ENCODE data around the gene RAD51AP1.

RAD51AP1 gene

DNA sequence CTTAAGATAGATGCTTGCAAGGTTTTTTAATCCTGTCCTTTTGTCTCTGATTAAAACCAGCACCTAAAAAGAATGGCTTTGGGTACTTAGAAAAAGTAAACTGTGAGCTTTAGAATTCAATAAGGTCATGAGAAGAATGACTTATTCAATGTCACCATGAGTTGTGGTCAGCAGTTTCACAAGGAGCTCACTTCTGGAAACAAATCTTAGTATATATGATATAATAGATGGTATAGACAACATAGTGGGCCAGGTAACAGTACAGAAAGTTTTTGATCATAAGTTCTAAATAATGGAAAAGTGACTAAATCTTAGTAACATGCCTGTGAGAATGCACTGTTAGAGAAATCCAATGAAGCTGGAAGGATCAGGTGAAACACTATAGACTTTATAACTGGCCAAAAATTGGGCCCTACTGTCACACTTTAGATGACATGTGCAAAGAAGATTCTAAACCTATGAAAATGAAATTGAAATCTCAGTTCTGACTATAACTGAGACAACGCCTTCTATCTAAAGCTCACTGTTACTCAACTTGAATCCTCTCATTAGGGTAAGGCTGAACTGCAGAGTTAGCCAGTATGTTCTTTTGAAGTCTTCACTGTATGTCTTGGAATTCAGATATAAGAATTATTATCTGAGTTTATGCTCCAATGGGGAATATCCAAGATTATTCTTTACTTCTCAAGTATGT, 42.4 kb upstream of the RAD51AP1 start:
- Histone ChIP-seq H3K23ac (ENCODE audit: low read length in 2 of 2) (no peak overlapping the region), H3K4ac (ENCODE audit: low read depth in 1 of 2, low read length in 2 of 2) (no peak overlapping the region), H3K79me1 (replicated peaks; ENCODE audit: low read length, poor library complexity, severe bottlenecking) (peaks cover 2% of the 10 kb centered on the region), H3K14ac (ENCODE audit: low read length in 2 of 2) (no peak overlapping the region), H3K36me3 (ENCODE audit: control insufficient read depth in 1 of 2, insufficient read depth in 2 of 2, low read depth in 1 of 2, low read length in 2 of 2) (peaks cover 4 to 66% of the 10 kb centered on the region in 2 experiments), H3K9ac (ENCODE audit: low read length) (no peak overlapping the region), H3K9me3 (ENCODE audit: control insufficient read depth, low read length) (no peaks in the 10 kb centered on the region), H2AFZ (ENCODE audit: low read depth, low read length) (no peak overlapping the region), H2BK15ac (ENCODE audit: low read depth, poor library complexity, severe bottlenecking) (no peak overlapping the region), H3K4me2 (ENCODE audit: low read length, poor library complexity, severe bottlenecking) (no peak overlapping the region), H2AK5ac (ENCODE audit: low read length, severe bottlenecking) (no peak overlapping the region), H3K27me3 (ENCODE audit: control insufficient read depth in 1 of 2, insufficient read depth in 1 of 2, low read length in 2 of 2) (no peaks in the 10 kb centered on the region), H3K4me1 (ENCODE audit: control insufficient read depth, insufficient read depth, low read depth, low read length) (no peaks in the 10 kb centered on the region), H3K4me3 (ENCODE audit: insufficient read depth in 1 of 2, low read depth in 1 of 2, low read length in 2 of 2) (no peak overlapping the region), H2BK12ac (ENCODE audit: low read length in 2 of 2) (no peak overlapping the region), H3K18ac (ENCODE audit: low read depth in 1 of 2, low read length in 2 of 2) (no peak overlapping the region), H4K91ac (ENCODE audit: low read length) (no peak overlapping the region), H2BK120ac (ENCODE audit: low read depth, low read length) (no peak overlapping the region), H3K27ac (ENCODE audit: low read length, poor library complexity, severe bottlenecking) (no peak overlapping the region), H4K8ac (ENCODE audit: low read length) (no peak overlapping the region), H2BK5ac (ENCODE audit: low read depth, low read length, poor library complexity, severe bottlenecking) (no peak overlapping the region)
- no peak for DNase-seq
- WGBS = no CpG with 5 or more reads among the region's 1 CpG

- no peak for DNase-seq
- H3K27ac ChIP-seq (ENCODE audit: low read length, poor library complexity, severe bottlenecking) = no peak overlapping the region
- no peak overlapping the region for H3K14ac ChIP-seq (ENCODE audit: low read length in 2 of 2)
- no peak overlapping the region for H4K8ac ChIP-seq (ENCODE audit: low read length)
- no peaks in the 10 kb centered on the region for H3K27me3 ChIP-seq (ENCODE audit: control insufficient read depth in 1 of 2, insufficient read depth in 1 of 2, low read length in 2 of 2)
- no peak overlapping the region for H3K23ac ChIP-seq (ENCODE audit: low read length in 2 of 2)
- no peak overlapping the region for H2BK5ac ChIP-seq (ENCODE audit: low read depth, low read length, poor library complexity, severe bottlenecking)
- no peak overlapping the region for H3K18ac ChIP-seq (ENCODE audit: low read depth in 1 of 2, low read length in 2 of 2)
- H3K4ac ChIP-seq (ENCODE audit: low read depth in 1 of 2, low read length in 2 of 2) = no peak overlapping the region
- H3K36me3 ChIP-seq (ENCODE audit: control insufficient read depth in 1 of 2, insufficient read depth in 2 of 2, low read depth in 1 of 2, low read length in 2 of 2) = peaks cover 4 to 88% of the 10 kb centered on the region in 2 experiments
- no peaks in the 10 kb centered on the region for H3K9me3 ChIP-seq (ENCODE audit: control insufficient read depth, low read length)
- H3K4me2 ChIP-seq (ENCODE audit: low read length, poor library complexity, severe bottlenecking) = no peak overlapping the region
- H2BK120ac ChIP-seq (ENCODE audit: low read depth, low read length) = no peak overlapping the region
- WGBS = no CpG with 5 or more reads among the region's 1 CpG
- no peak overlapping the region for H3K9ac ChIP-seq (ENCODE audit: low read length)
- no peak overlapping the region for H2AK5ac ChIP-seq (ENCODE audit: low read length, severe bottlenecking)
- no peak overlapping the region for H2AFZ ChIP-seq (ENCODE audit: low read depth, low read length)
- H3K4me1 ChIP-seq (ENCODE audit: control insufficient read depth, insufficient read depth, low read depth, low read length) = no peaks in the 10 kb centered on the region
- no peak overlapping the region for H2BK15ac ChIP-seq (ENCODE audit: low read depth, poor library complexity, severe bottlenecking)
- H3K4me3 ChIP-seq (ENCODE audit: insufficient read depth in 1 of 2, low read depth in 1 of 2, low read length in 2 of 2) = no peak overlapping the region
- no peak overlapping the region for H4K91ac ChIP-seq (ENCODE audit: low read length)
- peaks cover 3% of the 10 kb centered on the region for H3K79me1 ChIP-seq (replicated peaks; ENCODE audit: low read length, poor library complexity, severe bottlenecking)
- H2BK12ac ChIP-seq (ENCODE audit: low read length in 2 of 2) = no peak overlapping the region
Observed at GRCh38 chr12:4499186-4499585, 39.5 kb upstream of the RAD51AP1 start.

- Histone ChIP-seq H3K4me1 (ENCODE audit: control insufficient read depth, insufficient read depth, low read depth, low read length) (no peaks in the 10 kb centered on the region), H3K4ac (ENCODE audit: low read depth in 1 of 2, low read length in 2 of 2) (no peak overlapping the region), H3K27ac (ENCODE audit: low read length, poor library complexity, severe bottlenecking) (no peak overlapping the region), H3K9me3 (ENCODE audit: control insufficient read depth, low read length) (no peaks in the 10 kb centered on the region), H3K18ac (ENCODE audit: low read depth in 1 of 2, low read length in 2 of 2) (no peak overlapping the region), H2BK120ac (ENCODE audit: low read depth, low read length) (no peak overlapping the region), H3K27me3 (ENCODE audit: control insufficient read depth in 1 of 2, insufficient read depth in 1 of 2, low read length in 2 of 2) (no peaks in the 10 kb centered on the region), H3K14ac (ENCODE audit: low read length in 2 of 2) (no peak overlapping the region), H4K91ac (ENCODE audit: low read length) (no peak overlapping the region), H2AK5ac (ENCODE audit: low read length, severe bottlenecking) (no peak overlapping the region), H3K4me3 (ENCODE audit: insufficient read depth in 1 of 2, low read depth in 1 of 2, low read length in 2 of 2) (no peak overlapping the region), H3K9ac (ENCODE audit: low read length) (no peak overlapping the region), H4K8ac (ENCODE audit: low read length) (no peak overlapping the region), H2BK15ac (ENCODE audit: low read depth, poor library complexity, severe bottlenecking) (no peak overlapping the region), H3K79me1 (replicated peaks; ENCODE audit: low read length, poor library complexity, severe bottlenecking) (peaks cover 1% of the 10 kb centered on the region), H3K23ac (ENCODE audit: low read length in 2 of 2) (no peak overlapping the region), H2AFZ (ENCODE audit: low read depth, low read length) (no peak overlapping the region), H3K36me3 (ENCODE audit: control insufficient read depth in 1 of 2, insufficient read depth in 2 of 2, low read depth in 1 of 2, low read length in 2 of 2) (peaks cover 0 to 53% of the 10 kb centered on the region in 2 experiments), H2BK5ac (ENCODE audit: low read depth, low read length, poor library complexity, severe bottlenecking) (no peak overlapping the region), H2BK12ac (ENCODE audit: low read length in 2 of 2) (no peak overlapping the region), H3K4me2 (ENCODE audit: low read length, poor library complexity, severe bottlenecking) (no peak overlapping the region)
- peak; percentile 69 for DNase-seq
- WGBS = no CpG with 5 or more reads among the region's 1 CpG
Observed at GRCh38 chr12:4505376-4505986, 33.2 kb upstream of the RAD51AP1 start.

DNA sequence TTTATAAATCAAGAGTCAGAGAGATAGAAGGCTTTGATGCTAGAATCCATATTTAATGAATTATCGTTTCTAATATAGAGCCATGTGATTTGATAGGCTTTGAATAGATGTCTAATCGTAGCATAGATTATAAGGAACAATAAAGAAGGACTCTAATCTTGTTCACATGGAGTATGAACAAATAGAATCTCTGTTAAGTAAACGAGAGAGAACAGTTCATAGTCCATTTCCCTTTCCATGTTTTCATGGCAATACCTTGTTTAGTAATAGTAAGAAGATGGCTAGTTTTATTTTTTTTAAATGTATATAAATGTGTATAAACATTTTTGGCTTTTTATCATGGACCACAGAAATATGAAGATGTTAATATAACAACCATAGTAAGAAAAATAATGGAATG, 32.3 kb upstream of the RAD51AP1 start:
- Histone ChIP-seq H3K4ac (ENCODE audit: low read depth in 1 of 2, low read length in 2 of 2) (no peak overlapping the region), H2AK5ac (ENCODE audit: low read length, severe bottlenecking) (no peak overlapping the region), H2BK5ac (ENCODE audit: low read depth, low read length, poor library complexity, severe bottlenecking) (no peak overlapping the region), H3K27ac (ENCODE audit: low read length, poor library complexity, severe bottlenecking) (no peak overlapping the region), H2BK15ac (ENCODE audit: low read depth, poor library complexity, severe bottlenecking) (no peak overlapping the region), H3K27me3 (ENCODE audit: control insufficient read depth in 1 of 2, insufficient read depth in 1 of 2, low read length in 2 of 2) (no peaks in the 10 kb centered on the region), H2AFZ (ENCODE audit: low read depth, low read length) (no peak overlapping the region), H3K14ac (ENCODE audit: low read length in 2 of 2) (no peak overlapping the region), H2BK12ac (ENCODE audit: low read length in 2 of 2) (no peak overlapping the region), H3K18ac (ENCODE audit: low read depth in 1 of 2, low read length in 2 of 2) (no peak overlapping the region), H3K9me3 (ENCODE audit: control insufficient read depth, low read length) (no peaks in the 10 kb centered on the region), H3K4me3 (ENCODE audit: insufficient read depth in 1 of 2, low read depth in 1 of 2, low read length in 2 of 2) (no peak overlapping the region), H2BK120ac (ENCODE audit: low read depth, low read length) (no peak overlapping the region), H4K8ac (ENCODE audit: low read length) (no peak overlapping the region), H3K36me3 (ENCODE audit: control insufficient read depth in 1 of 2, insufficient read depth in 2 of 2, low read depth in 1 of 2, low read length in 2 of 2) (peaks cover 0 to 45% of the 10 kb centered on the region in 2 experiments), H3K4me2 (ENCODE audit: low read length, poor library complexity, severe bottlenecking) (no peak overlapping the region), H3K23ac (ENCODE audit: low read length in 2 of 2) (no peak overlapping the region), H4K91ac (ENCODE audit: low read length) (no peak overlapping the region), H3K4me1 (ENCODE audit: control insufficient read depth, insufficient read depth, low read depth, low read length) (no peaks in the 10 kb centered on the region), H3K79me1 (replicated peaks; ENCODE audit: low read length, poor library complexity, severe bottlenecking) (peaks cover 1% of the 10 kb centered on the region), H3K9ac (ENCODE audit: low read length) (no peak overlapping the region)
- WGBS = 100% methylated on average over 1 of the region's 3 CpGs
- DNase-seq = no peak
